Measurements from ENCODE around the gene LCN2.

GRCh38 chr9:128169925-128170324, 20.7 kb downstream of the LCN2 start:
- TF ChIP-seq, protein P1, sequence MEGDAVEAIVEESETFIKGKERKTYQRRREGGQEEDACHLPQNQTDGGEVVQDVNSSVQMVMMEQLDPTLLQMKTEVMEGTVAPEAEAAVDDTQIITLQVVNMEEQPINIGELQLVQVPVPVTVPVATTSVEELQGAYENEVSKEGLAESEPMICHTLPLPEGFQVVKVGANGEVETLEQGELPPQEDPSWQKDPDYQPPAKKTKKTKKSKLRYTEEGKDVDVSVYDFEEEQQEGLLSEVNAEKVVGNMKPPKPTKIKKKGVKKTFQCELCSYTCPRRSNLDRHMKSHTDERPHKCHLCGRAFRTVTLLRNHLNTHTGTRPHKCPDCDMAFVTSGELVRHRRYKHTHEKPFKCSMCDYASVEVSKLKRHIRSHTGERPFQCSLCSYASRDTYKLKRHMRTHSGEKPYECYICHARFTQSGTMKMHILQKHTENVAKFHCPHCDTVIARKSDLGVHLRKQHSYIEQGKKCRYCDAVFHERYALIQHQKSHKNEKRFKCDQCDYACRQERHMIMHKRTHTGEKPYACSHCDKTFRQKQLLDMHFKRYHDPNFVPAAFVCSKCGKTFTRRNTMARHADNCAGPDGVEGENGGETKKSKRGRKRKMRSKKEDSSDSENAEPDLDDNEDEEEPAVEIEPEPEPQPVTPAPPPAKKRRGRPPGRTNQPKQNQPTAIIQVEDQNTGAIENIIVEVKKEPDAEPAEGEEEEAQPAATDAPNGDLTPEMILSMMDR (conservative IDR thresholded peaks at IDR 0.05; ENCODE audit: low read length): no peak
- no peak for TF ChIP-seq EZH2phosphoT487 (IDR thresholded peaks at IDR 0.05; ENCODE audit: borderline replicate concordance)

Data from Loucy (cell line).